ENCODE measurements around the gene TLK2. TPM values are rescaled to one million over a fixed set of nuclear protein-coding genes. Genes with fewer than 3 reads are reported as not detected.
"Not testable (repeated sequence)": the region's sequence is repeated elsewhere in the genome, so short reads cannot be mapped to it uniquely, and the experiment has no call there.

Gene TLK2
- 42.7 and 47.2 TPM in 2 replicates for total RNA-seq

- peak within 1 kb of the TSS; percentile 90 for H3K27ac Mint-ChIP-seq
- no peaks in the 10 kb centered on the region for H3K27me3 Mint-ChIP-seq
- H3K9me3 Mint-ChIP-seq = no peaks in the 10 kb centered on the region
- H3K4me3 Mint-ChIP-seq = peak within 1 kb of the TSS; percentile 90
- peaks cover 30% of the 10 kb centered on the region for H3K4me1 Mint-ChIP-seq
- intact Hi-C loops (cut with micrococcal nuclease) = loop anchor here (2.0 kb wide), 1 partner anchor 56 kb away; the partner anchor contains the start of gene METTL2A
- peak; percentile 93 for DNase-seq
- peaks cover 21% of the 10 kb centered on the region for H3K36me3 Mint-ChIP-seq (ENCODE audit: low read depth)
Measured at GRCh38 chr17:62478424-62478879, at the start of gene TLK2. Gene TLK2 (plus strand): TSS chr17:62478825. CDS start chr17:62481126, 2,301 bp downstream.

- H3K4me1 Mint-ChIP-seq; intact Hi-C loops (cut with micrococcal nuclease); H3K4me3 Mint-ChIP-seq; DNase-seq; H3K27me3 Mint-ChIP-seq; H3K9me3 Mint-ChIP-seq; H3K27ac Mint-ChIP-seq: not testable (repeated sequence)
- peaks cover 15% of the 10 kb centered on the region for H3K36me3 Mint-ChIP-seq (ENCODE audit: low read depth)
Measured at GRCh38 chr17:62435251-62435650, 43.4 kb upstream of the TLK2 start.

- H3K27me3 Mint-ChIP-seq; H3K9me3 Mint-ChIP-seq; H3K27ac Mint-ChIP-seq; H3K4me3 Mint-ChIP-seq; intact Hi-C loops (cut with micrococcal nuclease); DNase-seq; H3K4me1 Mint-ChIP-seq: not testable (repeated sequence)
- peaks cover 31% of the 10 kb centered on the region for H3K36me3 Mint-ChIP-seq (ENCODE audit: low read depth)
Measured at GRCh38 chr17:62441181-62441580, 37.4 kb upstream of the TLK2 start.

GRCh38 chr17:62444063-62444462 is 34.6 kb upstream of the TLK2 start:
- no peak for DNase-seq
- intact Hi-C loops (cut with micrococcal nuclease) = no loop called here
- H3K27me3 Mint-ChIP-seq = no peaks in the 10 kb centered on the region
- peaks cover 44% of the 10 kb centered on the region for H3K36me3 Mint-ChIP-seq (ENCODE audit: low read depth)
- H3K4me1 Mint-ChIP-seq = no peaks in the 10 kb centered on the region
- no peak overlapping the region for H3K4me3 Mint-ChIP-seq
- no peak overlapping the region for H3K27ac Mint-ChIP-seq
- H3K9me3 Mint-ChIP-seq = no peaks in the 10 kb centered on the region

GRCh38 chr17:62445791-62446190 is 32.8 kb upstream of the TLK2 start:
- H3K27ac Mint-ChIP-seq; H3K4me1 Mint-ChIP-seq; H3K9me3 Mint-ChIP-seq; DNase-seq; H3K27me3 Mint-ChIP-seq; intact Hi-C loops (cut with micrococcal nuclease); H3K4me3 Mint-ChIP-seq: not testable (repeated sequence)
- peaks cover 43% of the 10 kb centered on the region for H3K36me3 Mint-ChIP-seq (ENCODE audit: low read depth)

GRCh38 chr17:62452195-62452594 is 26.4 kb upstream of the TLK2 start:
- H3K27me3 Mint-ChIP-seq; DNase-seq; H3K9me3 Mint-ChIP-seq; H3K4me3 Mint-ChIP-seq; H3K4me1 Mint-ChIP-seq; intact Hi-C loops (cut with micrococcal nuclease); H3K27ac Mint-ChIP-seq: not testable (repeated sequence)
- peaks cover 21% of the 10 kb centered on the region for H3K36me3 Mint-ChIP-seq (ENCODE audit: low read depth)

GRCh38 chr17:62453041-62453440 is 25.6 kb upstream of the TLK2 start:
- H3K36me3 Mint-ChIP-seq (ENCODE audit: low read depth) = peaks cover 13% of the 10 kb centered on the region
- H3K4me3 Mint-ChIP-seq; H3K27ac Mint-ChIP-seq; DNase-seq; H3K27me3 Mint-ChIP-seq; H3K9me3 Mint-ChIP-seq; H3K4me1 Mint-ChIP-seq; intact Hi-C loops (cut with micrococcal nuclease): not testable (repeated sequence)

- not testable (repeated sequence) for H3K27ac Mint-ChIP-seq
Measured at GRCh38 chr17:62453656-62454055, 25.0 kb upstream of the TLK2 start.

GRCh38 chr17:62454111-62454510 is 24.5 kb upstream of the TLK2 start:
- not testable (repeated sequence) for H3K4me3 Mint-ChIP-seq

More at GRCh38 chr17:62453656-62454055, 25.0 kb upstream of the TLK2 start:
- H3K4me3 Mint-ChIP-seq; H3K4me1 Mint-ChIP-seq; intact Hi-C loops (cut with micrococcal nuclease); H3K27me3 Mint-ChIP-seq; H3K9me3 Mint-ChIP-seq; DNase-seq: not testable (repeated sequence)
- H3K36me3 Mint-ChIP-seq (ENCODE audit: low read depth) = peaks cover 11% of the 10 kb centered on the region

GRCh38 chr17:62456016-62456415 is 22.6 kb upstream of the TLK2 start:
- no peak for DNase-seq
- Mint-ChIP-seq H3K36me3 (ENCODE audit: low read depth) (peaks cover 5% of the 10 kb centered on the region), H3K27ac (no peak overlapping the region), H3K9me3 (no peaks in the 10 kb centered on the region), H3K4me3 (no peak overlapping the region), H3K27me3 (peaks cover 2% of the 10 kb centered on the region), H3K4me1 (peaks cover 5% of the 10 kb centered on the region)
- intact Hi-C loops (cut with micrococcal nuclease) = no loop called here

More at GRCh38 chr17:62454111-62454510, 24.5 kb upstream of the TLK2 start:
- H3K36me3 Mint-ChIP-seq (ENCODE audit: low read depth); H3K4me1 Mint-ChIP-seq; H3K27me3 Mint-ChIP-seq; H3K27ac Mint-ChIP-seq; intact Hi-C loops (cut with micrococcal nuclease); H3K9me3 Mint-ChIP-seq; DNase-seq: not testable (repeated sequence)

- H3K4me1 Mint-ChIP-seq; H3K4me3 Mint-ChIP-seq; H3K27ac Mint-ChIP-seq; H3K36me3 Mint-ChIP-seq (ENCODE audit: low read depth); H3K9me3 Mint-ChIP-seq; DNase-seq; intact Hi-C loops (cut with micrococcal nuclease); H3K27me3 Mint-ChIP-seq: not testable (repeated sequence)
Measured at GRCh38 chr17:62458483-62458882, 20.1 kb upstream of the TLK2 start.

- H3K27me3 Mint-ChIP-seq; H3K4me1 Mint-ChIP-seq; H3K27ac Mint-ChIP-seq; H3K36me3 Mint-ChIP-seq (ENCODE audit: low read depth); DNase-seq; H3K4me3 Mint-ChIP-seq; H3K9me3 Mint-ChIP-seq; intact Hi-C loops (cut with micrococcal nuclease): not testable (repeated sequence)
Measured at GRCh38 chr17:62464422-62464821, 14.2 kb upstream of the TLK2 start.

- H3K27me3 Mint-ChIP-seq; H3K36me3 Mint-ChIP-seq (ENCODE audit: low read depth); H3K9me3 Mint-ChIP-seq; intact Hi-C loops (cut with micrococcal nuclease); H3K4me1 Mint-ChIP-seq; DNase-seq; H3K27ac Mint-ChIP-seq; H3K4me3 Mint-ChIP-seq: not testable (repeated sequence)
Measured at GRCh38 chr17:62465271-62465670, 13.4 kb upstream of the TLK2 start.

- H3K9me3 Mint-ChIP-seq; H3K4me3 Mint-ChIP-seq; H3K27me3 Mint-ChIP-seq; H3K27ac Mint-ChIP-seq; H3K4me1 Mint-ChIP-seq; intact Hi-C loops (cut with micrococcal nuclease); H3K36me3 Mint-ChIP-seq (ENCODE audit: low read depth): not testable (repeated sequence)
- peak; percentile 66 for DNase-seq
Measured at GRCh38 chr17:62470666-62471379, 7.8 kb upstream of the TLK2 start.

GRCh38 chr17:62471380-62471880 is 7.2 kb upstream of the TLK2 start:
- H3K9me3 Mint-ChIP-seq; H3K4me3 Mint-ChIP-seq; DNase-seq; H3K36me3 Mint-ChIP-seq (ENCODE audit: low read depth); intact Hi-C loops (cut with micrococcal nuclease); H3K4me1 Mint-ChIP-seq; H3K27me3 Mint-ChIP-seq; H3K27ac Mint-ChIP-seq: not testable (repeated sequence)
